Body of pancreas (tissue), 4 donors: Measurements from ENCODE around the gene SLCO2B1. TPM values are rescaled to one million over a fixed set of nuclear protein-coding genes. Genes with fewer than 3 reads are reported as not detected.
A peak's percentile ranks its signal among the peaks of the same experiment; 100 is the strongest.

Experiments used
- ATAC-seq: fragments of 150-250 bp; one replicate; pipeline ENCODE4 v1.9.1; 2016
- DNase-seq, 4 donors: peaks; one replicate each; pipeline ENCODE4 v3.0.0-alpha.2; 2019
- H3K27ac ChIP-seq, 4 donors: fragments of 200-600 bp; sonication (generic); 1 replicate in 3 of 4; 2 replicates in 1 of 4; pipeline versions ENCODE4 v1.5.1 to v1.6.1; 2016 to 2019; ENCODE audit warnings: mild to moderate bottlenecking in 1 of 4, mixed read lengths in 1 of 4, moderate library complexity in 1 of 4
- H3K27me3 ChIP-seq, 2 donors: fragments of 200-600 bp; sonication (generic); one replicate each; pipeline ENCODE4 v1.6.0; 2016; ENCODE audit warnings: mild to moderate bottlenecking in 1 of 2
- H3K36me3 ChIP-seq, 2 donors: fragments of 200-600 bp; sonication (generic); replicated peaks in 1 of 2; 2 replicates each; pipeline ENCODE4 v1.5.1; 2016; ENCODE audit warnings: low read depth in 2 of 2; ENCODE audit not compliant: insufficient read depth in 1 of 2
- H3K4me1 ChIP-seq: fragments of 200-600 bp; sonication (generic); one replicate; pipeline ENCODE4 v1.6.0; 2016
- H3K4me3 ChIP-seq, 2 donors: fragments of 200-600 bp; sonication (generic); 1 replicate in 1 of 2; 2 replicates in 1 of 2; pipeline ENCODE4 v1.5.1; 2016 to 2019
- H3K9me3 ChIP-seq, 3 donors: fragments of 200-600 bp; sonication (generic); 1 replicate in 2 of 3; 2 replicates in 1 of 3; pipeline ENCODE4 v1.5.1; 2016
- CTCF ChIP-seq, 7 experiments: fragments of 450-650 bp in 4 of 7; fragments of 200-600 bp in 3 of 7; sonication (generic) in 3 of 7; IDR thresholded peaks; one replicate each; pipeline ENCODE4 v1.5.1; 2016 to 2019; ENCODE audit warnings: antibody characterized with exemption in 7 of 7
- POLR2A ChIP-seq, 3 donors: fragments of 450-650 bp; IDR thresholded peaks; one replicate each; pipeline ENCODE4 v1.6.1; 2016; ENCODE audit warnings: antibody characterized with exemption in 3 of 3, mild to moderate bottlenecking in 2 of 3
- WGBS, 2 donors: methylation state at CpG; one replicate each; pipeline ENCODE4 v1.1.5; 2017; 5-methylcytosine and 5-hydroxymethylcytosine counted together
- intact Hi-C: fragments of 100-400 bp; cut with DNase I; formaldehyde crosslinking; loops from one replicate; pipeline ENCODE4 v1.15.1; 2023
- total RNA-seq, 2 donors: library from RNA; depleted of rRNA; stranded (reverse); fragments of >200 nt; gene quantifications; one replicate each; pipeline ENCODE4 v1.1.0, GENCODE V29; 2016

The SLCO2B1 gene
- total RNA-seq, 2 donors from 2014 or later: 33.7 to 101 TPM

DNA sequence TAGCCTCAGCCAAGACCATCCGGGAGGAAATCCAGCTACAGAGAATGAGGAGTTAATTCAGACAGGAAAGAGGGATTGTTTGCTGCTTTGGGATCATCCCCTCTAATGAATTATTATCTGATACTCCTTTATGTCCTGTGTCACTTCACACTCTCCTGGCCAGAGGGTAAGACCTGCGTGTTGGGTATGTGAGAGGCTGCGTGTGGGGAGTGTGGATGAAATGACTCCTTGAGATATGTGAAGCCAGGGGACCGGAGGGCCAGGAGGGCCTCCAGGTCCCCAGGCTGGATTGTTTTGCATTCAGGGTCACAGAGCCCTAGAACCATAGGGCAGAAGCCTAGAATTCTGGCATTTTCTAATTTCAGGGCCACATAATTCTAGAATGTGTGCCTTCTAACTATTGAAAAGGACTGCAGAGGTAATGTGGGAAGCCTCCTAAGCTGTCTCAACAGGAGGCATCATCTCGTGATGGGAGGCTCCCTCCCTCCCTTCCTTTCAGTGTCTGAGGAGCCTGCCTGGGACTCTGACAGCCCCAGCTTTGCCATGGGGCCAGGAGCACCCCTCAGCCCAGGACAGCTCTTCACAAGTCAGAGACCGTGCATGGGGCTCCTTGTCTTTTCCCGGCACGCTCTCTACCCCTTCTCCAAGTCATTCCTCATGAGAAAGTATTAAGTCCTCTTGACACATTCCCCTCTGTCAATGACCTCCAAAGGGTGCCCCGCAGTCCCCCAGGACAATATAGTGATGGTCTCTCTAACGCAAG, 93.3 kb downstream of the SLCO2B1 start:
- Histone ChIP-seq H3K27me3 (peaks cover 0 to 10% of the 10 kb centered on the region in 2 donors), H3K27ac (no peak overlapping the region), H3K4me3 (no peak overlapping the region), H3K4me1 (peaks cover 34% of the 10 kb centered on the region), H3K9me3 (no peaks in the 10 kb centered on the region), H3K36me3 (no peaks in the 10 kb centered on the region)
- DNase-seq: no peak
- WGBS, 2 donors: 85 to 92% methylated on average over 10 of the region's 10 CpGs
- TF ChIP-seq POLR2A (IDR thresholded peaks at IDR 0.05) (no peak), CTCF (IDR thresholded peaks at IDR 0.05) (no peak)
- intact Hi-C loops: loop anchor here (10.0 kb wide), 1 partner anchor 219 kb away; no protein-coding TSS in a partner anchor
- no peak for ATAC-seq

GRCh38 chr11:75245356-75246005, 94.6 kb downstream of the SLCO2B1 start:
- no peak overlapping the region for H3K27ac ChIP-seq
- H3K27me3 ChIP-seq: peaks cover 0 to 7% of the 10 kb centered on the region in 2 donors
- ATAC-seq (no peak), DNase-seq (peak in 1 of 4 donors; percentile 6)
- WGBS, 2 donors: 75 to 78% methylated on average over 5 of the region's 5 CpGs
- H3K36me3 ChIP-seq: no peaks in the 10 kb centered on the region
- intact Hi-C loops: loop anchor here (5.0 to 10.0 kb wide), 2 partner anchors 103 to 221 kb away; no protein-coding TSS in a partner anchor
- no peak for TF ChIP-seq CTCF (IDR thresholded peaks at IDR 0.05)
- no peak for TF ChIP-seq POLR2A (IDR thresholded peaks at IDR 0.05)
- H3K4me1 ChIP-seq: peaks cover 32% of the 10 kb centered on the region
- no peak overlapping the region for H3K4me3 ChIP-seq
- H3K9me3 ChIP-seq: no peaks in the 10 kb centered on the region

DNA sequence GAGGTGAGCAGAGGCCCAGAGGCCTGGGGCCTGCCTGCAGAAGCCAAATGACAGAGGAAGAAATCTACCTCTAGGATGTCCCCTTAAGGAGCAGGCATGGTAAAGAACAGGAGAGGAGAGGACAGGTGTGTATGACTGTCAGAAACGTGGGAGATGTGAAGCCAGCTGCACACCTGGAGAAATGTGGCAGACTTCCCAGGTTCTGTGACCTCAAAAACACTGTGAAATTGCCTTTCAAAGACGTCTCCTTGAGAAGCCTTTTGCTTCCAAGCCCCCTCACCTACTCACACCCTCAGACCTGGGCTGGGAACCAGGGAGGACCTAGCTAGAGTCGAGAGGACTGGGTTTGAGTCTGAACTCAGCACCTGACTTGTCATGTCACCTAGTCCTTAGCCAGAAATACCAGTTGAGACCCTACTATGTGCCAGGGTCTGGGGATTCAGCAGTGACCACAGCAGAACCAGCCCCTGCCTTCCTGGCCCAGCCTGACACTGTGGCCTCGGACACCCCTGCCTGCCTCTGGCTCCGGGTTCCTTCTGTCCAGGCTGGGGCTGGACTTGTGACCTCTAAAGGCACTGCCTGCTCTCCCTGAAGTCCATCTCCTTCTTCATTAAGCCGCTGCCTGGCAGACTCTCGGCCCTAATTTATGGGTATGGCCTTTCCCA, 95.2 kb downstream of the SLCO2B1 start:
- no peak for TF ChIP-seq POLR2A (IDR thresholded peaks at IDR 0.05)
- no peak for TF ChIP-seq CTCF (IDR thresholded peaks at IDR 0.05)
- no peaks in the 10 kb centered on the region for H3K9me3 ChIP-seq
- DNase-seq (peak; percentile 45 to 77 (median 70)), ATAC-seq (peak; percentile 10)
- intact Hi-C loops: loop anchor here (5.0 to 10.0 kb wide), 2 partner anchors 104 to 221 kb away; no protein-coding TSS in a partner anchor
- H3K27me3 ChIP-seq: peaks cover 0 to under 1% of the 10 kb centered on the region in 2 donors
- H3K27ac ChIP-seq: peak overlapping the region in 1 of 4 donors; percentile 48
- no peak overlapping the region for H3K4me3 ChIP-seq
- no peaks in the 10 kb centered on the region for H3K36me3 ChIP-seq
- 41 to 43% methylated on average over 4 to 7 of the region's 7 CpGs for WGBS, 2 donors
- peaks cover 25% of the 10 kb centered on the region for H3K4me1 ChIP-seq

DNA sequence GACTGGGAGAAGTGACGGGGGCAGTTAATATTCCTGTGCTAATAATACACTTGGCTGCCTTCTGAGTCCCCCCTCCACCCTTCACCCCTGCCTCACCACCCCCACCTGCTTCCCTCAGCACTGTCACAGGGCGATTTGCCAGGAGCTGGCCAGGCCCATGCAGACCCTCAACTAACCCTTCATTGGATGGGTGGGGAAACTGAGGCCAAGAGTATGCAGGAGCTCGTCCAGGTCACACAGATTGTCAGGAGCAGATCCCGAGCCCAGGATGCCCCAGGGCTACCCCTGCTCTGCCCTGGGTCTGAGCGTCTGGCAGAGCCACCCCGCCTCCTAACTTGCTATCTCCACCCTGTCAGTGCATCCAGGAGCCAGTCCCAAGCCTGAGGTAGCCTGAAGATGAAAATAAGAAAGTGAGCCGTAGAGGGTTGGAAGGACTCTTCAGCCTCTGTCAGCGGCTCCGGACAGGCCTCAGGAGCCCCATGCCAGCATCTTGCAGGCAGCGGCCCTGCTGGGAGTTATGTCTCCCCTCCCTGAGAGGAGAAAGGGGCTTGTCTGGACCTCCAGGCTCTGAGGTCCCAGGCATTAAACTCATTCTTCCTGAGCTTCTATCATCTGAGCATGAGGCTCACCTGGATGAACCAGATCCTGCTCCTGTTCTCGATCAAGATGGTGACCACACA, 95.9 kb downstream of the SLCO2B1 start:
- H3K27ac ChIP-seq: no peak overlapping the region
- no peaks in the 10 kb centered on the region for H3K27me3 ChIP-seq
- intact Hi-C loops: loop anchor here (5.0 to 10.0 kb wide), 2 partner anchors 105 to 222 kb away; no protein-coding TSS in a partner anchor
- TF ChIP-seq POLR2A (IDR thresholded peaks at IDR 0.05) (no peak), CTCF (IDR thresholded peaks at IDR 0.05) (no peak)
- no peak overlapping the region for H3K4me3 ChIP-seq
- no peak for ATAC-seq
- 60 to 73% methylated on average over 10 to 11 of the region's 11 CpGs for WGBS, 2 donors
- H3K9me3 ChIP-seq: no peaks in the 10 kb centered on the region
- DNase-seq: no peak
- H3K4me1 ChIP-seq: peaks cover 24% of the 10 kb centered on the region
- H3K36me3 ChIP-seq: no peaks in the 10 kb centered on the region
